B cell (primary cell): ENCODE data around the gene MLF2.

Experiments used
- EZH2 ChIP-seq: IDR thresholded peaks from 2 replicates; pipeline ENCODE4 v1.6.1; 2012; ENCODE audit warnings: borderline replicate concordance, low read depth, mild to moderate bottlenecking, moderate library complexity, low read length; ENCODE audit not compliant: insufficient read depth, poor library complexity, severe bottlenecking
- TF ChIP-seq, protein P1 (sequence below): fragments of 200-600 bp; IDR thresholded peaks from one replicate; pipeline ENCODE4 v1.8.0; 2022; ENCODE audit warnings: antibody characterized with exemption, mild to moderate bottlenecking

DNA sequence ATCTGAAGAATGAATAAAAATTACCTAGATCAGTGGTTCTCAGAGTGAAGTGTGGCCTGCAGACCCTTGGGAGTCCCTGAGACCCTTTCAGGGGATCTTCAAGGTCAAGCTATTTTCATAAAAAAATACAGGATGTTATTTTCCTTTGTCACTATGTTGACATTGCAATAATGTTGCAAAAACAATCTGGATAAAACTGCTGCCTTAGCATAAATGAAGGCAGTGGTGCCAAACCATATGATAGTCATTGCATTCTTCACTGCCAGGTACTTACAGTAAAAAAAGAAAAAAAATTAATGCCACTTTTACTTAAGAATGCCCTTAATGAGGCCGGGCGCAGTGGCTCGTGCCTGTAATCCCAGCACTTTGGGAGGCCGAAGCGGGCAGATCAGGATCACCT is 34.4 kb upstream of the MLF2 start:
- no peak for TF ChIP-seq EZH2
- TF ChIP-seq, protein P1, sequence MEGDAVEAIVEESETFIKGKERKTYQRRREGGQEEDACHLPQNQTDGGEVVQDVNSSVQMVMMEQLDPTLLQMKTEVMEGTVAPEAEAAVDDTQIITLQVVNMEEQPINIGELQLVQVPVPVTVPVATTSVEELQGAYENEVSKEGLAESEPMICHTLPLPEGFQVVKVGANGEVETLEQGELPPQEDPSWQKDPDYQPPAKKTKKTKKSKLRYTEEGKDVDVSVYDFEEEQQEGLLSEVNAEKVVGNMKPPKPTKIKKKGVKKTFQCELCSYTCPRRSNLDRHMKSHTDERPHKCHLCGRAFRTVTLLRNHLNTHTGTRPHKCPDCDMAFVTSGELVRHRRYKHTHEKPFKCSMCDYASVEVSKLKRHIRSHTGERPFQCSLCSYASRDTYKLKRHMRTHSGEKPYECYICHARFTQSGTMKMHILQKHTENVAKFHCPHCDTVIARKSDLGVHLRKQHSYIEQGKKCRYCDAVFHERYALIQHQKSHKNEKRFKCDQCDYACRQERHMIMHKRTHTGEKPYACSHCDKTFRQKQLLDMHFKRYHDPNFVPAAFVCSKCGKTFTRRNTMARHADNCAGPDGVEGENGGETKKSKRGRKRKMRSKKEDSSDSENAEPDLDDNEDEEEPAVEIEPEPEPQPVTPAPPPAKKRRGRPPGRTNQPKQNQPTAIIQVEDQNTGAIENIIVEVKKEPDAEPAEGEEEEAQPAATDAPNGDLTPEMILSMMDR, result no peak
